Measurements from ENCODE around the gene AK1. TPM values are rescaled to one million over a fixed set of nuclear protein-coding genes. Genes with fewer than 3 reads are reported as not detected.

Gene AK1
- total and polyA plus RNA-seq, 2 of the 13 experiments (the other 11 are each of a cell fraction or from before 2014, with no cell fraction given) = 19.1 to 32.8 TPM

DNA sequence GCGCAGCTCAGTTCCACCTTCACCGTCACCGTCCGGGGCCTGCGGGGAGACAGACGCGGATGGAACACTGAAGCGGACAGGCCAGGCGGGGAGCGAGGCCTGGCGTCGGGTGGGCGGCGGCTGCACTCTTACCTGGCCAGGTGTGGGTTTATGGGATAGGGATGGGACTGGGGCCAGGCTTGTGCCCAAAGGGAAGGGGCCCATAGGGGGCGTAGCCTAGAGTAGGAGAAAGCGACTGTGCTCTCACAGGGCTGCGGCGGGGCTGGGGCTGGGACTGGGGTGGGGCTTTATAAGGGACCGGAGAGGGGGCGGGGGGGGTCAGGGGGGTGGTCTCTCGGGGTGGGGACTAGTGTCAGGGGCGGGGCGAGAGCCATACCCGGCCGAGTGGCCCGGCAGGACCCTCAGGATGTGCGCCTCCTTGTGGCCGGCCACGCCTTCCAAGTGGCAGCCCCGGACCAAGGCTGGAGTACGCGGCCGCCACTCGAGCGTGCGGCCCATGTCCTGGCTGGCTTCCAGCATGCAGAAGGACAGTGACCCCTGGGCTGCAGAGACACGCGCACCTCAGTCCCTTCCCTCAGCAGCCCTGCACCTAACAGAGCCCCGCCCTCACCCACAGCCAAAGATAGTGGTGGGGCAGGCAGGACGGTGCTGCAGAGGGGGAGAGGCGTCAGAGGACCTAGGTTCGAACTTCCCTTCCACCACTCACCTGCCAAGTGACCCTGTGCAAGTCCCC is 52.0 kb downstream of the AK1 start (continued):
- TF ChIP-seq, protein P1, sequence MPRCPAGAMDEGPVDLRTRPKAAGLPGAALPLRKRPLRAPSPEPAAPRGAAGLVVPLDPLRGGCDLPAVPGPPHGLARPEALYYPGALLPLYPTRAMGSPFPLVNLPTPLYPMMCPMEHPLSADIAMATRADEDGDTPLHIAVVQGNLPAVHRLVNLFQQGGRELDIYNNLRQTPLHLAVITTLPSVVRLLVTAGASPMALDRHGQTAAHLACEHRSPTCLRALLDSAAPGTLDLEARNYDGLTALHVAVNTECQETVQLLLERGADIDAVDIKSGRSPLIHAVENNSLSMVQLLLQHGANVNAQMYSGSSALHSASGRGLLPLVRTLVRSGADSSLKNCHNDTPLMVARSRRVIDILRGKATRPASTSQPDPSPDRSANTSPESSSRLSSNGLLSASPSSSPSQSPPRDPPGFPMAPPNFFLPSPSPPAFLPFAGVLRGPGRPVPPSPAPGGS (CRISPR knock-in tag; IDR thresholded peaks at IDR 0.05) = no peak
- TF ChIP-seq ZNF101 (CRISPR knock-in tag; IDR thresholded peaks at IDR 0.05; ENCODE audit: borderline replicate concordance, low read depth) (no peak), ZNF512B (CRISPR knock-in tag; IDR thresholded peaks at IDR 0.05; ENCODE audit: borderline replicate concordance) (no peak), JUNB (CRISPR knock-in tag; IDR thresholded peaks at IDR 0.05; ENCODE audit: borderline replicate concordance) (no peak), ZNF354B (CRISPR knock-in tag; IDR thresholded peaks at IDR 0.05) (no peak), GRHL1 (CRISPR knock-in tag; conservative IDR thresholded peaks at IDR 0.05) (no peak), RAD51 (IDR thresholded peaks at IDR 0.05; ENCODE audit: borderline replicate concordance) (no peak), ZXDC (CRISPR knock-in tag; IDR thresholded peaks at IDR 0.05) (no peak), ZNF430 (CRISPR knock-in tag; IDR thresholded peaks at IDR 0.05) (0 out of 2 replicates have a peak, but pooled peaks have one; percentile 39), ZNF552 (CRISPR knock-in tag; IDR thresholded peaks at IDR 0.05; ENCODE audit: borderline replicate concordance) (no peak)
- TF ChIP-seq, protein P2, sequence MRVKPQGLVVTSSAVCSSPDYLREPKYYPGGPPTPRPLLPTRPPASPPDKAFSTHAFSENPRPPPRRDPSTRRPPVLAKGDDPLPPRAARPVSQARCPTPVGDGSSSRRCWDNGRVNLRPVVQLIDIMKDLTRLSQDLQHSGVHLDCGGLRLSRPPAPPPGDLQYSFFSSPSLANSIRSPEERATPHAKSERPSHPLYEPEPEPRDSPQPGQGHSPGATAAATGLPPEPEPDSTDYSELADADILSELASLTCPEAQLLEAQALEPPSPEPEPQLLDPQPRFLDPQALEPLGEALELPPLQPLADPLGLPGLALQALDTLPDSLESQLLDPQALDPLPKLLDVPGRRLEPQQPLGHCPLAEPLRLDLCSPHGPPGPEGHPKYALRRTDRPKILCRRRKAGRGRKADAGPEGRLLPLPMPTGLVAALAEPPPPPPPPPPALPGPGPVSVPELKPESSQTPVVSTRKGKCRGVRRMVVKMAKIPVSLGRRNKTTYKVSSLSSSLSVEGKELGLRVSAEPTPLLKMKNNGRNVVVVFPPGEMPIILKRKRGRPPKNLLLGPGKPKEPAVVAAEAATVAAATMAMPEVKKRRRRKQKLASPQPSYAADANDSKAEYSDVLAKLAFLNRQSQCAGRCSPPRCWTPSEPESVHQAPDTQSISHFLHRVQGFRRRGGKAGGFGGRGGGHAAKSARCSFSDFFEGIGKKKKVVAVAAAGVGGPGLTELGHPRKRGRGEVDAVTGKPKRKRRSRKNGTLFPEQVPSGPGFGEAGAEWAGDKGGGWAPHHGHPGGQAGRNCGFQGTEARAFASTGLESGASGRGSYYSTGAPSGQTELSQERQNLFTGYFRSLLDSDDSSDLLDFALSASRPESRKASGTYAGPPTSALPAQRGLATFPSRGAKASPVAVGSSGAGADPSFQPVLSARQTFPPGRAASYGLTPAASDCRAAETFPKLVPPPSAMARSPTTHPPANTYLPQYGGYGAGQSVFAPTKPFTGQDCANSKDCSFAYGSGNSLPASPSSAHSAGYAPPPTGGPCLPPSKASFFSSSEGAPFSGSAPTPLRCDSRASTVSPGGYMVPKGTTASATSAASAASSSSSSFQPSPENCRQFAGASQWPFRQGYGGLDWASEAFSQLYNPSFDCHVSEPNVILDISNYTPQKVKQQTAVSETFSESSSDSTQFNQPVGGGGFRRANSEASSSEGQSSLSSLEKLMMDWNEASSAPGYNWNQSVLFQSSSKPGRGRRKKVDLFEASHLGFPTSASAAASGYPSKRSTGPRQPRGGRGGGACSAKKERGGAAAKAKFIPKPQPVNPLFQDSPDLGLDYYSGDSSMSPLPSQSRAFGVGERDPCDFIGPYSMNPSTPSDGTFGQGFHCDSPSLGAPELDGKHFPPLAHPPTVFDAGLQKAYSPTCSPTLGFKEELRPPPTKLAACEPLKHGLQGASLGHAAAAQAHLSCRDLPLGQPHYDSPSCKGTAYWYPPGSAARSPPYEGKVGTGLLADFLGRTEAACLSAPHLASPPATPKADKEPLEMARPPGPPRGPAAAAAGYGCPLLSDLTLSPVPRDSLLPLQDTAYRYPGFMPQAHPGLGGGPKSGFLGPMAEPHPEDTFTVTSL (CRISPR knock-in tag; IDR thresholded peaks at IDR 0.05; ENCODE audit: borderline replicate concordance) = no peak

Measured in HepG2 (cell line).